CD4-positive, alpha-beta T cell treated with Interleukin-17A for 4 hours (primary cell): ENCODE results near the gene MYL12A.

Experiments used
- DNase-seq: peaks from one replicate; pipeline ENCODE4 v3.0.0-alpha.2; 2020; ENCODE audit warnings: mixed read lengths

MYL12A gene

GRCh38 chr18:3225588-3225987 is 22.0 kb upstream of the MYL12A start:
- DNase-seq = no peak

DNA sequence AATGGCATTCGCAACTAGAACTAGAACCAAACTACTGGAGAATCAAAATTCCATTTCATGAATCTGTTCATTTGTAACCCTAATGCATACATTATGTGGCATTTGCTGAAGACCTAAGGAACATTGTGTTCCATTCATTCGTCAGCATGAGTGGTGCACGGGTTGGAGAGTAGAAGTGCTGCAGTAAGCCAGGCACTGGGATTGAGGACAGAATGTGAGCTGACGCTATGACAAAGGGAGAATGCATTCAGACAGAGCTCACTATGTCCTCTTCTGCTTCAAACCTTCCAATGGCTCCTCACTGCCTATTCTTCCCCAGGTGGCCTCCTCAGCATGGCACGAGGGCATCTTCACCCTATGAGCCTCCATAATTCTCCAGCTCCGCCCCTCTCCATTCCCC is 21.6 kb upstream of the MYL12A start:
- no peak for DNase-seq

GRCh38 chr18:3230401-3231334 is 16.9 kb upstream of the MYL12A start:
- no peak for DNase-seq

DNA sequence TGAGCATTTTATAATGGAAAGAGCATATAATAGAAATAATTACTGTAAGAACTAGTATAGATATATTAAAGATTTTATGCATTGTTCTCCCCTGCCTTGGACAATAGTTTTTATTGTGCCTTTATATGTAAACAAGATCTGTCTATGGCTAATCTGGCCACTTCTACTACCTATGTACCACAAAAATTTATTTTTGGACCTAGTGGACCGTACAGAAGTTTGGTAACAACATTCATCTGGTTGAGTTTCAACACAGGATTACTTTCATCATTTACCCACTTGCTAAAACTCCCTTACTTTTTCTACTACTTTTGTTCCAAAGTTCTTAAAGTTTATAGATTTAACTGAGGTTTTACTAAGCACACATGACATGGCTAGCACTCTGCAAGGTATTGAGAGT is 14.6 kb upstream of the MYL12A start:
- no peak for DNase-seq

- no peak for DNase-seq
Observed at GRCh38 chr18:3233433-3234168, 14.0 kb upstream of the MYL12A start.

GRCh38 chr18:3234457-3234856 is 13.1 kb upstream of the MYL12A start:
- no peak for DNase-seq

DNA sequence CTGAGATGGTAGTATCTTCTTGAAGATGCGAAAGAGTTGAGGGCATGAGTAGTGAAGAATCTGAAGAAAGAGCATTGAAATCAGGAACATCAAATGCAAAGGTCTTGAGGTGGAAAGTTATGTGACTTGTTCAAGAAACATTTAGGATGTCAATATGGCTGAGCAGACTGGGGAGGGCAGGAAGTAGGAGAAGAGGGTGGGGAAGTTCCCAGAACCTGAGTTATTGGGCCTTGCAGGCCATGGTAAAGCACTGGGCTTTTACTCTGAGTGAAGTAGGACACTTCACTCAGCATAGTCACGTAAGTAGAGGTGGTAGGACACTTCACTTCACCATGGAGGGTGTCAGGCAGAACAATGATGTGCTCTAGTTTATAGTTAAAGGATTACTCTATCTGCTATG is 11.8 kb upstream of the MYL12A start:
- no peak for DNase-seq

GRCh38 chr18:3236470-3236869 is 11.1 kb upstream of the MYL12A start:
- DNase-seq = no peak

DNA sequence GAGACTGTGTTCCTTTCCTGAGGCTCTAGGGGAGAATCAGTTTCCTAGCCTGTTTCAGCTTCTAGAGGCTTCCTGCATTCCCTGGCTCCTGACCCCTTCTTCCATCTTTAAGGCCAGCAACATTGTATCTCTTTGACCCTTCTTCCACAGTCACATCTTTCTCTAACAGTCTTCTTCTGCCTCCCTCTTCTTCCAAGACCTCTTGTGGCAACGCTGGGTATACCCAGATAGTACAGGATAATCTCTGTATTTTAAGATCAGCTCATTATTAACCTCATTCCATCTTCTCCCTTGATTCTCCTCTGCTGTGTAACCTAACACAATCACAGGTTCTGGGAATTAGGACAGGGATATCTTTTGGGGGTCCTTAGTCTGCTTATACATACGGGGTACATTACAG is 8.9 kb upstream of the MYL12A start:
- DNase-seq = no peak

DNA sequence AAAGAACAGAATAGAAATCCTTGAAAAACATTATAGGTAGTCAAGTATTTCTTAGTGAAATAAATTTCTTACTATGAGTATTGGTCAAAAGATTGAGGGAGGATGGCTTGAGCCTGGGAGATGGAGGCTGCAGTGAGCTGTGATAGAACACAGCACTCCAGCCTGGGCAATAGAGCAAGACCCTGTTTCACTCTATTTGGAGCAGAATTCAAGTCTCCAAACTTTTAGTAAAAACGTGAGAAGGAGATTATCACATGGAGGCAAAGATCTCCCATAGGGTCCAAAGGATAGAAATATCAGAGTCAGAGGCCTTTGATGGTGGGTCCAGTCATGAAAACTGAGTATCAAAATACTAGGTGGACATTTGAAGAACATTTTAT is 2.4 kb upstream of the MYL12A start:
- DNase-seq = no peak

- DNase-seq = peak; percentile 81
Observed at GRCh38 chr18:3245853-3246634, 1.6 kb upstream of the MYL12A start.

DNA sequence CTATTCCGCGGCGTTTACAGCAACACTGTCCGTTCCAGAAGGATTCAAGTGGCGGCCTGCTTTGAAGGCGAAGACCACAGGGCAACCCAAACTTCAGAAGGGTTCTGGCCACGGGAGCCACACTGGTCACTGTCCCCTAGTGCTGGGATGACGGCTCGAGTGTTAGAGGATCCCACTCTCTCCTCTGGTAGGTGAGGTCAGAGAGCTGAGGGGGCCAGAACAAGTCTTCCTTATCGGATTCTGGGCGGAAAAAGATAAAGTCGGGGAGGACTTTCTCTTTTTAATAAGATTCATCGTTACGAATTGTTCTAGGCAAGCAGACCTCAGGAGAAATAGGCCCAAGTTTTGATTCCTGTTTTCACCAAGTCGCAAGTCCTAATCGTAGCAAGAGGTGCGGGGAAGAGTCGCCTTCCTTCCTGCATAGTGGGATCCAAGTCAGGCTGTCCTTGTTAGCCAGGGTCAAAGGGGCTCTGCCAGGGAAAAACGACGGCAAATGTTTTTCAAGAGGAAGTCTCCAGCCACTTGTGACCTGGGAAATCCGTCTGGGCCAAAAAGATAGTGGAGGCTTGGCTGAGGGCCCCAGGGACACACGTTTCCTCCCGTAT is 864 bp upstream of the MYL12A start:
- peak; percentile 27 for DNase-seq

GRCh38 chr18:3248062-3248657 is 559 bp downstream of the MYL12A start:
- DNase-seq = peak; percentile 53

DNA sequence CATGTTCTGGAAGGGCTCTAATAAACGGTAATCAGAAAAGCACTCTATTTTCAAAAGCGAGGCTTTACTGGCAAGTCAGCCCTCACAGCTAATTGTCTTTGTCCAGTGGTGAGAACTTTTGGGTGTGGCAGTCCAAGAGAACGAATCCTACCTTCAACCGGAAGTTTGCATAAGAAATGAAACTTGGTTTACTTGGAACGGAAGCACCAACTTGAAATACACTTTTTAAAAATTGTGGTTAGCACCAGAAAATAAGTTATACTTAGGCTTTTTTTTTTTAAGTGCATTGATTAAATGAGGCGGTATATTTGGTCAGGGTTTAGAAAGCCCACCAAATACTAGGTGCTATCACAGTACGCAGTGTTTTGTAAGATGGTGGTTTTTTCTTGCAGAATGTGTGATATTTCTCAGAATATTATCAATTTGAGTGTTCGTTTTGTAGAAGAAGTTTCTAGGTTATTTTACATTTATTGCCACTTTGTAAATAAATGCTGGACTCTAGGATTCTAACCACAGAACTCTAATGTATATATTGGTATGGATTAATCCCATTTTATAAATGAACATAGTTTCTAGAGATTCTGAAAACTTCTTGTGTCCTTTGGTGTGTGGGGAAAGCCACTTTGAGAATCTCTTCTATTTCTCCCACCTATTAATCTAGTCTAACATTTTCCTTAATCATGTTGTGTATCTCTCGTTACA is 1.2 kb downstream of the MYL12A start:
- DNase-seq = peak; percentile 31

DNA sequence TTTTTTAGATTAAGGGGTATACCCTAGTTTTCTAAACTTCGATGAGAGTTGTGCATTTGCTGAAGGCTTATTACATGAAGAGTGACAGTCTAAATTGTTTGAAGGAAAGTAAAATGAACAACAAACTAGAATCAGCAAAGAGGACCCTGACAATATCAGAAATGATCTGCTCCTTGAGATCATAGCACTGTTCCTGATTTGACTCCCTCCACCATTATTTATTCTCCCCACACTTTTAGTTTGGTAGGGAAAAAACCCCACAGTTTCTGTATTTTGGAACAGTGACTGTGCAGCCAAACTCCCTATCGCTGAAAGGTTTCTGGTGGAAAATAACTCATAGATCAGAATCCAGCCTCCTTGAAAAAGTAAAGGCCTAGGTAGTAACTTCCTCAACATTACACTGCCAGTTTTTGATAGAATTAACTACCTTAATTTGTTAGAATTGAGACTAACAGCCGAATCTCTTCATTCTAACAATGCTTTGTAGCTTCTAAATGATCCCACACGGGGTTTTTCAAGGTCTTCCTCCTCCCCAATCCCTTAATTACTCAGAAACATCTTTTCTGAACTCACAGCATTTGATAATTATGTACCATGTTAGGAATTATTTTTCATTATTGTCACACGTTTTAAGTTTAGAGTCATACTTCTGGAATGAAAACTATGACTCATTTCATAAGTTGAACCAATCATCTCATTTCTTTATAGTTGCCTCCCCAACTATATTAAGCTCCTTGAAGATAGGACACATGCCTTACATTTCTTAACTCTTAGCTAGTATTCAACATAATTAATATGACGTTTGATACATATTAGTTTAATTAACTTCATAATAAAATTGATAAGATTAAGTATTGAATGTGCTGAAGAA is 2.9 kb downstream of the MYL12A start:
- no peak for DNase-seq

GRCh38 chr18:3251249-3251962 is 3.8 kb downstream of the MYL12A start:
- DNase-seq = no peak

GRCh38 chr18:3251963-3252277 is 4.3 kb downstream of the MYL12A start:
- DNase-seq = no peak

GRCh38 chr18:3252843-3253242 is 5.2 kb downstream of the MYL12A start:
- DNase-seq = no peak

GRCh38 chr18:3254725-3255124 is 7.1 kb downstream of the MYL12A start:
- DNase-seq = no peak

GRCh38 chr18:3255611-3256165 is 8.1 kb downstream of the MYL12A start:
- no peak for DNase-seq
